ENCODE results near the gene GABRB1.
"Not testable (repeated sequence)": the region's sequence is repeated elsewhere in the genome, so short reads cannot be mapped to it uniquely, and the experiment has no call there.

GABRB1 gene

DNA sequence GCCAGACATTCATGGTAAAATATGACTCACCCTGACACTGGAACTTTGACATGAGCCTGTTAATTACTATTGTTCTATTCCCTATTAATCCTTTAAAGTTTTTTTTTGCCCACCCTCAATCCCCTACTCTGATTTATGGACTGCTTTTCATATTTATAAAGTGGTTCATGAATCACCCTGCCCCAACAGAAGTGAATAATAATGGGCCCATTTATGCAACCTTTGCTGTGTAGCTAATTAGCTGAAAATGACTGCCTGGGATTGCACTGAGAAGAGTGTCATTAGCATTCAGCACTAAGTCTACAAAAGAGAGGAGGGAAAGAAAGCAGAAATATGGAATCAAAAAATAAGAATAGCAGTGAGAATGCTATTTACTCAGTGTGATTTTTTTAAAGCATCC, 277.8 kb downstream of the GABRB1 start:
- no peak for DNase-seq (ENCODE audit: low read depth)

GRCh38 chr4:47312170-47312569, 280.8 kb downstream of the GABRB1 start:
- DNase-seq (ENCODE audit: low read depth) = no peak

DNA sequence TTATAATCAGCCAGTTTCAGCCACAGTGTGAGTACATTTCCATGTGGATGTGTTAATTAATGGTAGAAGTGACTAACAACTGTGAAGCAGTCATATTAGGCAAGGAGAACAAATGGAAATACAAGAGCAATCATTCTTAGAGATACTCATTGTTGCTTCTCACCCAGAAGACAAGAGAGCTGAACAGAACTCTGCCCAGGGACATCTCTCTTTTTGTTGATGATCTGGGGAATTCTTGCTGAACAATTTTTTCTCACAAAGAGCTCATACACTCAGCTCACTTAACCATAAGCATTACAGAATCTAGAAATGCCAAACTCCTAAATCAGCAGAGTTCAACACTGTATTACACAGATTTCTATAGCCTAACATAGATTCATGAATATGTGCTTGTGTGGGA, 282.0 kb downstream of the GABRB1 start:
- no peak for DNase-seq (ENCODE audit: low read depth)

GRCh38 chr4:47315346-47315745, 284.0 kb downstream of the GABRB1 start:
- DNase-seq (ENCODE audit: low read depth) = no peak

- DNase-seq (ENCODE audit: low read depth) = no peak
These were observed 294.7 kb downstream of the GABRB1 start for GRCh38 chr4:47326025-47326424.

DNA sequence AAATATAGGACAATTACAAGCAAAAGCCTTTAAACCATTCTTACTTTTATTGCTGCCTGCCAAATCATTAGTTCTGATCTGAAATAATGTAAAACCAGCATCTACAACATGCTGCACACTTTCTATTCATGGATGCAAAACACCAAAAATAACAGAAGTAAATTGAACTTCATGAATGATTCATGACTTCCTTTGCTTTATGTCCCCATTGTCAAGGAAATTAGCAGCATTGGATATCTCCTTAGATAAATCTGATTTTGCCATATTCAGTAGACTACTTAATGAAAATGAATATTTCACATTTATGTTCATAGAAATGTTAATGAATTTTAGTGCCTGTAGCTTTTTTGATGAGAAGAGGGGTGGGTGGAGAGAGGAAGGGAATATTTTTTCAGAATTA, 299.5 kb downstream of the GABRB1 start:
- DNase-seq (ENCODE audit: low read depth) = no peak

- DNase-seq (ENCODE audit: low read depth) = no peak
These were observed 303.3 kb downstream of the GABRB1 start for GRCh38 chr4:47334652-47335051.

DNA sequence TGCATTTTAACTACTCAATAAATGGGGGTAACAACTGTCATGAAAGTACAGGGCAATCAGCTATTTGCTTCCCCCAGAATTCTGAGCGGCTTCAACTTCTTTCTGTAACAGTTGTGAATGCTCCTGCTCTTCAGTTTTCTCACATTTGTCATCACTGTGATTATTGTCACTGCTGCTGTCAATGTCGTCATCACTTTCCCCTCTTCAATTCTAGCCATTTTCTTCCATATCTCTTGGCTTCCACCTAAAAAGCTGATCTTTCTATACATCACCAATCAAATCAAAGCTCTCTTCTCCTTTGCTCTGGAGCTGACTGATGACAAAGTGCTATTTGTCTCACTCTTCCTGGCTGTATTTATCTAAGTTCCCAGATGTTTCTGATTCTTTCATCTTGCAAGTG, 306.5 kb downstream of the GABRB1 start:
- DNase-seq (ENCODE audit: low read depth) = no peak

DNA sequence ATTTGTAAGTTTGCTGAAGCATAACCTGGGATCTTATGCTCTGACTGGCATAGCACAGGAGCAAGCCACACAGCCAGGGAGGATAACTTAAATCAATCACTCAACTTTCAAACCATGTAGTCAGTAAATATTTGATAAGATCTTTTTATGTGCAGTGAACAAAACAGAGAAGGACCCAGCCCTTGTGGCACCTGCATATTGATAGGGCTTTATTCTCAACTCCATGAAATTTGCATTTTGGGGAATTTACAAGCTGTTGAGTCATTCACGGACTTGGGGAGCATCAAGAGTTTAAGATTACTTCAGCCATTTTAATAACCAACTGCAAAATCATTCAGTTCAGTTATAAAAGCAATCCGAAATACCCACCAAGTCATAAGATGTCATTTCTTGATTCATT, 309.5 kb downstream of the GABRB1 start:
- no peak for DNase-seq (ENCODE audit: low read depth)

- DNase-seq (ENCODE audit: low read depth) = no peak
These were observed 311.4 kb downstream of the GABRB1 start for GRCh38 chr4:47342796-47343195.

- DNase-seq (ENCODE audit: low read depth) = no peak
These were observed 318.0 kb downstream of the GABRB1 start for GRCh38 chr4:47349326-47349725.

DNA sequence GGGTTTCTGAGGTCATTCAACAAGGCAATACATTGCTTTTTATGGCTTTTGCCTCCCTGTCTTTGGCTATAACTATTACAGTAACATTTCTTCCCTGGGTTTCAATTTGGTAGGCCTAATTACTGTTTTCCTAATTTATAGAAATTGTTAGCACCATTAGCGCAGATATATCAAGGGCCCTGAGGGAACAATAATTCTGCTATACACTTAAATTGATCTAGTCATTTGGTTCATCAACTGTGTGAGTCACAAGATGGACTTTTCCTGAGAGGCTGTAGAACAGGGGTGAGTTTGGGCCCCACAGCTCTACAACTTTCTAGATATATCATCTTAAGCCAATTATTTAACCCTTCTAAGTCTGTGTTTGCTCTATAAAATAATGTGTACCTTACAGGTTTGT, 324.2 kb downstream of the GABRB1 start:
- DNase-seq (ENCODE audit: low read depth) = no peak

- no peak for DNase-seq (ENCODE audit: low read depth)
These were observed 328.5 kb downstream of the GABRB1 start for GRCh38 chr4:47359891-47360290.

GRCh38 chr4:47367761-47368160, 336.4 kb downstream of the GABRB1 start:
- no peak for DNase-seq (ENCODE audit: low read depth)

- no peak for DNase-seq (ENCODE audit: low read depth)
These were observed 336.8 kb downstream of the GABRB1 start for GRCh38 chr4:47368211-47368610.

DNA sequence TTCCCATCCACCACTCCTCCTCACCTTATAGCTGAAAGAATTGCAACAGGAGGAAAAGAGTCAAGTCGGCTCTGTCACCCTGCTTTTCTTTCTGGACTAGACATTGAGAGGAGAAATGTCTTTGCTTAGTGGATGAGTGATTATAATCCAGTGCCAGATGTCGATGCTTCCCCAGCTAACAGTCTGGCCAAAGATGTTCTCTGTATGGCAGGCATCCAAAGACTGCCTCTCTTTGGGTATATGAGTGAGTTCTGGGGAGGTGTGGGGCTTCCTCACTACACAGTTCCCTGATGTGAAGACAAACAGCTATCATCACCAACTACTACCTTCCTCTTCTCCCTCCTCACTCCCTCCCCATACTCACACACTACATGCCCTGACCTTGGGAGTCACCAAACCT, 341.2 kb downstream of the GABRB1 start:
- DNase-seq (ENCODE audit: low read depth) = no peak

DNA sequence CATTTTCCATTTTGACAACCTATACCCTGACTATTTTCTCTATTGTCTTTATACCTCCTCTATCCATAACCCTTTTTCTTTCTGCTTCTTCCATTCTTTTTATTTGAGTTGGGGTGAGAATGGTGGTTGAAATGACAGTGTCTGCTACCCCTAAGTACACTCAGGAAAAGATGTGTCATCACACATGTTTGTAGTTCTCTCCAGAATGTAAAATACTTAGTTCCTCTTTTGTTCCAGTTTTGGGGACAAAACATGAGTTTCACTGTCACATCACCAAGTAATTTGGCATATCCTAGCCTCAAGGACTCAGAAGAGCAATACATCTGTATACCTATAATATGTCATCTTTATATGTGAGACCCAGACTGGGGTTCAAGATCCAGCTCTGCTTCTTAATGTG, 341.8 kb downstream of the GABRB1 start:
- DNase-seq (ENCODE audit: low read depth) = no peak

DNA sequence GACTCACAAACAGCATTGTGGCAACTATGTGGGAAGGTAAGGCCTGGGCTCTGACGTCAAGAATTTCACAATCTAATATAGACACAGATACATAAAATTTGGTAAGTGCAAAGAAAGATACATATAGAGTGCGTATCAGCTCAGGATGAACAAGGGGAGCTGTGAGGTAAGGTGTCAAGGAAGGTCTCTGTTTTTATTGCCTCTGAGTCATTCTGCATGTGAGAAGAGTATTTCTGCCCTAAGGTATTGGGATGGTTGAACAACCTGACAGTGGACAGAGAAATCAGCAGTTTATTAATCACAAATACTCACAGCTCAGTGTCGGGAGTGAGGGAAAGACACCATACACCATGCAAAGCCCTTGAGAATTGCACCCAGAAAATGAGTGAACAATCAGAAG, 342.3 kb downstream of the GABRB1 start:
- DNase-seq (ENCODE audit: low read depth) = no peak

DNA sequence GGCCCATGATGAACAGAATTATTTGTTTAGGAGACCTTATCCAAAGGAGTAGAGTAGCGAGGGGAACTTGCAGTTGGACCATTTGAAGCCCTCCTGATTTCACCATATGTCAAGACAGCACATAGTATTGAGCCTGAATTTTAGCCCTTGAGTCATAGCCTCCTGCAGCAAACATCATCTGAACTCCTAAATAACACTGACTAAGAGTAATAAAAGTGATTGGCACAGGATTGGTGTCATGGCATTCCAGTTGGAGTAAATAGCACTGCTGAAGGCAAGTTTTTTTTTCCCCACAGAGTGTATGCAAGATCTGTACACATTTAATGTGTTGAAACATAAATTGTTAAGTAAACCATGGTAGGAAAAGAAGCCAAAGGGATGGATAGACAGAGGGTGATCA, 343.1 kb downstream of the GABRB1 start:
- no peak for DNase-seq (ENCODE audit: low read depth)

- DNase-seq (ENCODE audit: low read depth) = not testable (repeated sequence)
These were observed 346.7 kb downstream of the GABRB1 start for GRCh38 chr4:47378021-47378530.

GRCh38 chr4:47381172-47381571, 349.8 kb downstream of the GABRB1 start:
- DNase-seq (ENCODE audit: low read depth) = no peak

GRCh38 chr4:47382846-47383360, 351.5 kb downstream of the GABRB1 start:
- DNase-seq (ENCODE audit: low read depth) = no peak

GRCh38 chr4:47383829-47384427, 352.6 kb downstream of the GABRB1 start:
- DNase-seq (ENCODE audit: low read depth) = no peak

- DNase-seq (ENCODE audit: low read depth) = no peak
These were observed 354.8 kb downstream of the GABRB1 start for GRCh38 chr4:47386146-47386545.
